GM19351 (cell line): ENCODE measurements around the gene LMF2.

Experiments used
- ATAC-seq: cut with Tn5 transposase; IDR thresholded peaks from one replicate; pipeline ENCODE4 v1.9.1; 2021; ENCODE audit warnings: mild to moderate bottlenecking, moderate library complexity; ENCODE audit not compliant: unreplicated experiment

The LMF2 gene

GRCh38 chr22:50483977-50484853 lies 23.3 kb downstream of the LMF2 start:
- ATAC-seq, result no peak

DNA sequence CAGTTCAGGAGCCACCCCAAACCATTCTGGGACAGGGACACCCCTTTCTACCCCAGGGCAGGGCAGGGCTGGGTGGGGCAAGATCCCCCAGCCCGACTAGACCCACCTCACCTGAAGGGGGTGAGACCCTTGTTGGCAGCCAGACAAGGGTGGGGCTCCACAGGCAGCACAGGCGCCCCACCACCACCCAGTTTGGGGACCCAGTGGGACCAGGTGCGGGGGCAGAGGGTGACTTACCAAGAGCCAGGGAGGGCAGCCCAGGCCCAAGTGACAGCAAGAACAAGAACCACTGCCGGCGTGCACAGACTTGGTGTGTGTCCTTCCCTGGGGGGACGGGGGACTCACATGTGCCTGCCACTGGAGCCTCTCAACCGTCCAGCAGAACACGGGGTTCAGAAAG lies 23.9 kb downstream of the LMF2 start:
- ATAC-seq, result no peak

- ATAC-seq, result no peak
Observed at GRCh38 chr22:50483106-50483505, 24.4 kb downstream of the LMF2 start.

GRCh38 chr22:50482107-50483074 lies 25.1 kb downstream of the LMF2 start:
- ATAC-seq, result no peak

- no peak for ATAC-seq
Observed at GRCh38 chr22:50481440-50482106, 25.9 kb downstream of the LMF2 start, which contains the start of gene ADM2. ADM2 (plus strand) TSS chr22:50481543; CDS start chr22:50481848, 305 bp downstream.

- no peak for ATAC-seq
Observed at GRCh38 chr22:50481045-50481439, 26.5 kb downstream of the LMF2 start.

DNA sequence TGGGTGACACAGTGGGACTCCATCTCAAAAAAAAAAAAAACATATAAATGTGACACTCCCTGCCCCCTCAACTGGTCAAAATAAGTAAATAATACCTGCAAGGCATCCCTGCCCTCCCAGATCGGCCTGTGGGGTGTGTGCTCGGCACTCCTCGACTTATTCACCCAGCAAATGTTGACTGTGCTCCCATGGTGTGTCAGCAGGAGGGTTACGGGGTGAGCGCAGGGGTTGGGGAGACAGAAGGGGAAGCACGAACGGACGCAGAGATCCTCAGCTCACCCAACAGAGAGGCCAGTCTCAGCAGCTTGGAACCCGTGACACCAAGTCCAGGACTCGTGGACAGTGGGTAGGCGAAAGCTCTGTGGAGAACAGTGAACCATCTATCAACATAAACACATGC lies 27.8 kb downstream of the LMF2 start:
- no peak for ATAC-seq

DNA sequence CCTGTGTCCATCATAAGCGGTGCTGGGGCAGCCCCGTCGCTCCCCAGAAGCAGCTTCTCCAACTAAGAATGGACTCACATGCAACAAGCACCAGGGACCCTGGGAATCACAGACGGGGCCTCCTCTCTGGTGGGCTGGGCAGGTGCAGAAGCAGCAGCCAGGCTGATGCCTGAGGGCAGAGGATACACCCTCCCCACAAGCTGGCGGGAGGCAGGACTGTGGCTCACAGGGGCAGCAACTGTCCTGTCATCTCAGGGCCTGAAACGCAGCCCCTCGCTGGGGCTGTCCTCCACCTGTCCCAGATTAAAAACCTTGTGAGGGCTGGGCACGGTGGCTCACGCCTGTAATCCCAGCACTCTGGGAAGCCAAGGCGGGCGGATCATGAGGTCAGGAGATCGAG lies 29.6 kb downstream of the LMF2 start:
- no peak for ATAC-seq

- no peak for ATAC-seq
Observed at GRCh38 chr22:50476868-50477267, 30.6 kb downstream of the LMF2 start.

DNA sequence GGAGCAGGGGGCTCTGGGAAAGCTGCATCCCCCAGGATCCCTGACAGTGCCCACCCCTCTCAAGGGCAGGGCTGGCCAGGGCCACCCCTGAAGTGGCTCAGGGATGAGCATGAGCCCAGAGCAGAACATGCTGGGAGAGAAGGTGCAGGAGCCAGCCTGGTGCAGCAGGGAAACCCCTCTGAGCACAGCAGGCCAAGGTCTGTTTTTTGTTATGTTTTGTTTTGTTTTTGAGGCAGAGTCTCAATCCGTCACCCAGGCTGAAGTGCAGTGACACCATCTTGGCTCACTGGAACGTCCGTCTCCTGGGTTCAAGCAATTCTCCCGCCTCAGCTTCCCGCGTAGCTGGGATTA lies 31.9 kb downstream of the LMF2 start:
- ATAC-seq, result no peak

- ATAC-seq, result peak; percentile 64
Observed at GRCh38 chr22:50474710-50475651, 32.5 kb downstream of the LMF2 start, which contains the start of gene SBF1. SBF1 (minus strand) TSS chr22:50475035; CDS start chr22:50474840, 195 bp downstream.

- ATAC-seq, result no peak
Observed at GRCh38 chr22:50473855-50474671, 33.4 kb downstream of the LMF2 start.

DNA sequence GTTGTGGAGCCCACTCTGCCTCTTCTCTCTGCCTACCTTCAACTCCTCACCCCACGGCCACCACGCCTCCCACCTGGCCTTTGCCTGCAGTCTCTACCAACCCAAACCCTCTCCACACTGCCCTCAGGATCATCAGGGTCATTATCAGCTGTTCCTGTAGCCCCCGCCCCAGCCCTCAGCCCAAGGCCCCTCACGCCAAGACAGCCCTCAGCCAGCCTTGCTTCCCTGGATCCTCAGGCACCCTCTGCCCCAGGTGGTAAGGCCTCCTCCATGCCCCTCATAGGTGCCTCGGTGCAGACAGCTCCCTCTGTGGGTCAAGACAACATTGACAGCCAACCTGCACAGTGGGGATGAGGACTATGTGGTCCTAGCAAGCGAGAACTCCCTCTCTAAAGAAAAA lies 34.4 kb downstream of the LMF2 start:
- ATAC-seq, result no peak

DNA sequence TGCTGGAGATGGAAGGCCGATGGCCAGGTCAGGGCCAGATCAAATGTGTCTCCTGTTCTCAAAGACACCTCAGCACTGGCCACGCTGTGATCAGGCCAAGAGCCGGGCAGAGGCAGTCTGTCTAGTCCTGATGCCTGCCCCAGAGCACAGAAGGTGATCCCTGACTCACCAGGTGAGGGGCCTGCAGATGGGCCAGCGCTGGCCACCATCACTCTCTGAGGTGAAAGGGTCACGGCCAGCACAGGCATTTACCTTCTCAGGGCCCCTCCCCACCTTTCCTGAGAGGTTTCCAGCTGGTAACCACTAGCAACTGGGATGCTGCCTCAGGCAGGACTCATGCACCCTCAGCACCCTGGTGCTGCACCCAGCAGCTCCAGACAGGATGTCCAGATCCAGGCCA lies 35.5 kb downstream of the LMF2 start:
- ATAC-seq, result no peak

DNA sequence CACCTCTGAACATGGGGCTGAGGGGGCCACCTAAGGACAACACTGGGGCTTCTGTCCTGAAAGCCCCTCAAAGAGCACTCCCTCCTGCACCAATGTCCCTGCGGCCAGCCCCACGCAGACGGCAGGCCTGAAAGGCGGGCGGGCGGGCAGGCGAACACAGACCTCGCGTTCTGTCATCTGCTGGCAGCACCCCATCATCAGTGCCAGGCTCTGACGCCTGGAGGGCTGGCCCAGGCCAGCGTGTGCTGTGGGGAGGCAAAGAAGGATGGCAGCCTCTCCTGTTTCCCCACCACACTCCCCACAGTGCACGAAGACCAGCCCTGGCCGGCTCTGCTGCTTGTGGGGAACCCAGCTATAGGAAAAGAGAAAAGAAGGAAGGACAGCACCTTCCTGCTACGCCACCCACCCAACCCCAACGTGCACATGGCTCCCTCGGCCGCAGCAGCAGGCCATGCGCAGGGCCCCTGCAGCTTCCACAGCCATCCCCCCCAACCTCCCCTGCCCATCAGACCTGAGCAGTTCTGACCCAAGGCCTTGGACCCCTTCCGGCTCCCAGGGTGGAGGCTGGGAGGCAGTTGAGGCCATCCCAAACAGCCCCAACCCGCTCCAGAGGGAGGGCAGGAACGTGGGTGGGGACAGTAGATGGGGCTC lies 36.2 kb downstream of the LMF2 start:
- ATAC-seq, result no peak

- ATAC-seq, result no peak
Observed at GRCh38 chr22:50470491-50470890, 37.0 kb downstream of the LMF2 start.

DNA sequence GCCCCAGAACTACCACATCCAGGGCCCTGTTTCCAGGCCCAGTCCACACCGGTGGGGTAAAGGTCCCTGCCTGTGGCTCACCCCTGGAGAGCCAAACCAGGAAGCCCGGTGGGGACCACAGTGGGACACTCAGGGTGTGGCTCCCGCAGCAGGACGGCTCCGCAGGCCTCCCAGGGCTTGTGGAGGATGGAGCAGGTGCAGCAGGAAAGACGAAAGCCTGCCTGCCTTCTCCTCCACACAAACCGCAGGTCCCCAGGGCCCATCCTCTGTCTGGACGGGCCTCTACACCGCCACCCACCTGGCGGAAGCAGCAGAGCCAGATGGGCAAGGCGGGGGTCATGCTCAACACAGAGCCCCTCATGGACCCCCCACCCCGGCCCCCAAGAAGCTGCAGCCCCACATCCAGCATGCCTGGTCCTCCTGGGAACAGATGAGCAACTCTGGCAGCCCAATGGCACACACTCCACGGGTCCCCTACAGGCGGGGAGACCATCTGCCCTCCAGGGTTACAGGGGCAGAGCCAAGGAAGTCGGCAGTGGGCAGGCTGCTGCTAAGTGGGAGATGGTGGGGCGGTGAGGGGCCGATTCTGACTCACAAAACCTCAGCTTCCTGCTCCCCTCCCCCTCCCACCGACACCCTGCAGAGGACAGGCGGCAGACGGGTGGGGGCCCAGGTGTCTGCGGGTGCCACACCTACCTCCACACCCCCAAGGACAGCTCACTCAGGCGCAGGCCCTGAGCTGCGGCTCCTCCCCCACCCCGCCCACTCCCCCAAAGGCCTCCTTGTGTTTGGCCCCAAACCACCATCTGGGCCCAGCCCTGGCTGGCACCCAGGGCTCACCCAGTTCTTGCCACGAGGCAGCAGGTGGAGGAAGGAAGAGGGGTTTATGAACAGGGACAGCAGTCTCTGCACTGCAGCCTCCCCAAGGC lies 37.9 kb downstream of the LMF2 start:
- ATAC-seq, result peak; percentile 63

DNA sequence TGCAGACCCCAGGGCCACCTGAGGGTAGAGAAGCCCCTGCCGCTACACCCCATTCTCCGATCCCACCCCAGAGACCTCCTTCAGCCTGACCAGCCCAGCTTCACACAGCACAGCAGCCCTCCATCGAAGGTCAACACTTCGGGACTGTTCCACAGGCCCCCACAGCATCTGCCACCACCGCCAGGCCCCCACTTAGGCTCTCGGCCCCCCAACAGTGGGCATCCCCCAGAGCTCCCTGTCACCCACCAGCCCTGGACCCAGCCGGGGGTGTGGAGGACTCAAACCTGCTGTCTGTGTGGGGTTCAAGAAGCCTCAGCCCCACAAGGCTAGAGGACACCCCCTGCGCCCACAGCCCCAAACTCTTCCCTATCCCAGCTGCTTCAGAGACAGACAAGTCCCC lies 38.9 kb downstream of the LMF2 start:
- ATAC-seq, result no peak
